ENCODE data around the gene FMNL3. TPM values are rescaled to one million over a fixed set of nuclear protein-coding genes. Genes with fewer than 3 reads are reported as not detected.

FMNL3 gene
- total and polyA plus RNA-seq, 2 of the 13 experiments (the other 11 are each of a cell fraction or from before 2014, with no cell fraction given): 0.44 to 1.1 TPM

GRCh38 chr12:49707128-49707811 is at the start of gene FMNL3 (continued):
- TF ChIP-seq ZNF562 (CRISPR knock-in tag; IDR thresholded peaks at IDR 0.05; ENCODE audit: borderline replicate concordance) (peak; percentile 68; the same call in 1 of the 2 replicates), ZNF619 (CRISPR knock-in tag; IDR thresholded peaks at IDR 0.05) (0 out of 2 replicates have a peak, but pooled peaks have one; percentile 38), ZNF670 (CRISPR knock-in tag; IDR thresholded peaks at IDR 0.05; ENCODE audit: borderline replicate concordance) (peak; percentile 52; the same call in 1 of the 2 replicates), ZNF503 (CRISPR knock-in tag; IDR thresholded peaks at IDR 0.05) (0 out of 2 replicates have a peak, but pooled peaks have one; percentile 65), TEAD3 (CRISPR knock-in tag; optimal IDR thresholded peaks at IDR 0.05; ENCODE audit: borderline replicate concordance) (peak; percentile 75), POGZ (CRISPR knock-in tag; IDR thresholded peaks at IDR 0.05) (peak; percentile 37; the same call in 1 of the 2 replicates), SP4 (CRISPR knock-in tag; IDR thresholded peaks at IDR 0.05) (peak; percentile 92), KLF9 (CRISPR knock-in tag; IDR thresholded peaks at IDR 0.05; ENCODE audit: low read depth) (no peak), RXRA (CRISPR knock-in tag; IDR thresholded peaks at IDR 0.05) (peak; percentile 38; the same call in 1 of the 2 replicates), MXD4 (CRISPR knock-in tag; IDR thresholded peaks at IDR 0.05) (peak; percentile 69; the same call in 1 of the 2 replicates), THYN1 (CRISPR knock-in tag; IDR thresholded peaks at IDR 0.05; ENCODE audit: borderline replicate concordance, low read depth) (no peak), ZBTB8A (CRISPR knock-in tag; IDR thresholded peaks at IDR 0.05; ENCODE audit: borderline replicate concordance, low read depth) (no peak), GATAD1 (CRISPR knock-in tag; IDR thresholded peaks at IDR 0.05) (peak; percentile 67), TARDBP (CRISPR knock-in tag; IDR thresholded peaks at IDR 0.05) (peak; percentile 50; the same call in 1 of the 2 replicates), PAXIP1 (CRISPR knock-in tag; conservative IDR thresholded peaks at IDR 0.05) (no peak), ZNF704 (CRISPR knock-in tag; IDR thresholded peaks at IDR 0.05; ENCODE audit: borderline replicate concordance) (peak; percentile 89)
- TF ChIP-seq, protein P1, sequence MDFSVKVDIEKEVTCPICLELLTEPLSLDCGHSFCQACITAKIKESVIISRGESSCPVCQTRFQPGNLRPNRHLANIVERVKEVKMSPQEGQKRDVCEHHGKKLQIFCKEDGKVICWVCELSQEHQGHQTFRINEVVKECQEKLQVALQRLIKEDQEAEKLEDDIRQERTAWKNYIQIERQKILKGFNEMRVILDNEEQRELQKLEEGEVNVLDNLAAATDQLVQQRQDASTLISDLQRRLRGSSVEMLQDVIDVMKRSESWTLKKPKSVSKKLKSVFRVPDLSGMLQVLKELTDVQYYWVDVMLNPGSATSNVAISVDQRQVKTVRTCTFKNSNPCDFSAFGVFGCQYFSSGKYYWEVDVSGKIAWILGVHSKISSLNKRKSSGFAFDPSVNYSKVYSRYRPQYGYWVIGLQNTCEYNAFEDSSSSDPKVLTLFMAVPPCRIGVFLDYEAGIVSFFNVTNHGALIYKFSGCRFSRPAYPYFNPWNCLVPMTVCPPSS (IDR thresholded peaks at IDR 0.05): no peak
- TF ChIP-seq, protein P2, sequence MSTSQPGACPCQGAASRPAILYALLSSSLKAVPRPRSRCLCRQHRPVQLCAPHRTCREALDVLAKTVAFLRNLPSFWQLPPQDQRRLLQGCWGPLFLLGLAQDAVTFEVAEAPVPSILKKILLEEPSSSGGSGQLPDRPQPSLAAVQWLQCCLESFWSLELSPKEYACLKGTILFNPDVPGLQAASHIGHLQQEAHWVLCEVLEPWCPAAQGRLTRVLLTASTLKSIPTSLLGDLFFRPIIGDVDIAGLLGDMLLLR (CRISPR knock-in tag; IDR thresholded peaks at IDR 0.05): peak; percentile 65; the same call in 1 of the 2 replicates
- TF ChIP-seq, protein P3, sequence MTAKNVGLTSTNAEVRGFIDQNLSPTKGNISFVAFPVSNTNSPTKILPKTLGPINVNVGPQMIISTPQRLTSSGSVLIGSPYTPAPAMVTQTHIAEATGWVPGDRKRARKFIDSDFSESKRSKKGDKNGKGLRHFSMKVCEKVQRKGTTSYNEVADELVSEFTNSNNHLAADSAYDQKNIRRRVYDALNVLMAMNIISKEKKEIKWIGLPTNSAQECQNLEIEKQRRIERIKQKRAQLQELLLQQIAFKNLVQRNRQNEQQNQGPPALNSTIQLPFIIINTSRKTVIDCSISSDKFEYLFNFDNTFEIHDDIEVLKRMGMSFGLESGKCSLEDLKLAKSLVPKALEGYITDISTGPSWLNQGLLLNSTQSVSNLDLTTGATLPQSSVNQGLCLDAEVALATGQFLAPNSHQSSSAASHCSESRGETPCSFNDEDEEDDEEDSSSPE (CRISPR knock-in tag; IDR thresholded peaks at IDR 0.05): peak; percentile 100
